ENCODE results near the gene TSPEAR.

Gene TSPEAR

DNA sequence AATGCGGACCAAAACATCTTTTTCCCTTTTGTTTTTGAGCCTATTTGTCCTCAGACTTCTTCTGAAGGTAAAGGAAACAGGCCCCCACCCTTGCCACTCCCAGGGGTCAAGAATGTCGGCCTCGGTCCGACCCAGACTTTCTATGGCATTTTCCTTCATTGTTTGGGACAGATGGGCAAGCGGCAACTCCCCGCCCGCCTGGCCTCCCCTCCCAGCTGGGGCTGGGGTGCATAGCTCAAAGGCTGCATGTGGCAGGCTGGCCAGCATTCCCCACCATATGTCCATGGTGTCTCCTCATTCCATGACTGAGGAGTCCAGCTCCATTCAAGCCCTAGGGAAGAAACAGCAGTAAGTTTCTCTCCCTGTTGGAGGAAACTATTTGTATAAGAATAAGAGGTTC is 29.4 kb upstream of the TSPEAR start:
- no peak for DNase-seq

DNA sequence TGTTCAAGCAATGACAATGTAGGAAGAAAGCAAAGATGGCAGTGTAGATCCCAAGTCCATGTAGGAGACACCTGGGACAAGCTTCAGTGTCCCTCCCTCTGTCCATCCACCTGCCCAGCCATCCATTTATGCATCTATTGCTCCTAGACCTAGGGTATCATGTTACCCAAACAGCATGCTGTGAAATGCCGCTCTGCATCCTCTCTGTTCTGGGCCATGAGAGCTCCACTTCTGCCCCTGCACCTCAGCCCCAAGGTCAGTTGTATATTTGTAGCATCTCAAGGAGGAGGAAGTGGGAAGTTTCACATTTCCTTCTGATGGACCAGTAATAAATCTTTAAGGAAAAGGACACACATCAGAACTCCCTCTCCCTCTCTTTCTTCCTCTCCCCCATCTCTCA is 27.9 kb upstream of the TSPEAR start:
- no peak for DNase-seq

GRCh38 chr21:44738621-44739020 is 27.2 kb upstream of the TSPEAR start:
- no peak for DNase-seq

DNA sequence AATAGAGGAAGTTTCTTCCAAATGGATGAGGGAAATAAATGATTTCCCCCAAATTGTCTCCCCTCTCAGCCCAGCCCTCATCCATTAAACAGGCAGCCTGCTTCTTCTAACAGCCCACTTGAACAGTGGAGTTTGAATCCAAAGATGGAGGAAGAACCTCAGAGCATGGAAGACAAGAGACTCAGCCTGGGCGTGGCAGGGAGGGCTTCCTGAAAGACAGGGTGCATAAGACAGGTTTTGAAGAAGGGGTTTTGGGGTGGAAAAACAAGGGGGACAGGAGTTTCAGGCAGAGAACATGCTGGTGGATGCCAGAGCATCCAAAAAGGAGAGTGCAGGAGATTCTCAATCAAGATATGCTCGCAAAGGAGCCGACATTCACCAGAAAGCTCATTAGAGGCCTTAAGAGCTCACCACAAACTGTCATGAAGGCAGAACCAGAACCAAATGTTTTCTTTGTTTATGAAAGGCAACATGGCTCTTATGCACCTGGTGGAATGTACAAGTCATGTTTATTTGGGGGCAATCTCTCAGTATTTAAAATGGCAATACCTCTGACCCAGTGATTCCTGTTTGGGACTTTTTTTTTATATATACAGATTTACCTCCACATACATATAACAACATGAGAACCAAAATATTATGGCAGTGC is 26.5 kb upstream of the TSPEAR start:
- no peak for DNase-seq

- no peak for DNase-seq
Measured at GRCh38 chr21:44736291-44737004, 25.1 kb upstream of the TSPEAR start.

DNA sequence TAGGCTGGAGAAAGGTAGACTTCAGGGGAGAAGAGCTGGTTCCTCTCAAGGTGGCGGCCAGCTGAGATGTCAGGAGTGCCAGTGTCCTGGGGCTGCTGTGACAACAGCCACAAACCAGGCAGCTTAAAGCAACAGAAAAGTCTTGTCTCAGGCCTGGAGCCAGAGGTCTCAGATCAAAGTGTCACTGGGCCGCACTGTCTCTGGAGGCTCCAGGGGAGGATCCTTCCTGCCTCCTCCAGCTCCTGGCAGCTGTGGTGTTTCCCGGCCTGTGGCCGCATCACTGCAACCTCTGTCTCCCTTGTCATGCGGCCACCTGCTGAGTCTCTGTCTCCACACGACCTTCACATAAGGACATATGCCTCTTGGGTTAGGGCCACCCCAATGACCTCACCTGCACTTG is 24.4 kb upstream of the TSPEAR start:
- no peak for DNase-seq

DNA sequence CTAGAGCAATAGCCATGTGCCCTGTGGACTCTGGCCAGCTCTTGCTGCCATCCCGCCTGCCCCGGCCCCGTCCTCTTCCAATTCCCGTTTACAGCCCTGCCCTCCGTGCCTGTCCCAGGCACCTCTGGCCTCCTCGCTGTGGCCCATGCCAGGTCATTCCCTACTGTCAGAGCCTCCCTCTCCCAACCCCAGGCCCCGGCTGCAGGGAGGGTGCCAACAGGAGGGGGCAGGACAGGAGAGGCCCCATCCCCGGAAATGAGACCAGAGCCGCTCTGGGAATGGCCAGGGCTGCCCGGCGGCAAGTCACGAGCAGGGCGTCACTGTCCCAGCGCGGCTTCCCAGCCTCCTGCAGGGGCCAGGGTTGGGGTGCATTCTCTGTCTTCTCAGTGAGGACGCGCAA is 23.5 kb upstream of the TSPEAR start:
- DNase-seq, result no peak

GRCh38 chr21:44734026-44734745 is 22.8 kb upstream of the TSPEAR start:
- no peak for DNase-seq

GRCh38 chr21:44732956-44733355 is 21.6 kb upstream of the TSPEAR start:
- DNase-seq, result no peak

GRCh38 chr21:44732263-44732662 is 20.9 kb upstream of the TSPEAR start:
- DNase-seq, result no peak

- DNase-seq, result no peak
Measured at GRCh38 chr21:44730951-44731579, 19.7 kb upstream of the TSPEAR start.

- DNase-seq, result no peak
Measured at GRCh38 chr21:44730028-44730395, 18.6 kb upstream of the TSPEAR start.

GRCh38 chr21:44729336-44730027 is 18.1 kb upstream of the TSPEAR start:
- DNase-seq, result no peak

- no peak for DNase-seq
Measured at GRCh38 chr21:44728716-44729115, 17.3 kb upstream of the TSPEAR start.

GRCh38 chr21:44727757-44728156 is 16.4 kb upstream of the TSPEAR start:
- DNase-seq, result no peak

DNA sequence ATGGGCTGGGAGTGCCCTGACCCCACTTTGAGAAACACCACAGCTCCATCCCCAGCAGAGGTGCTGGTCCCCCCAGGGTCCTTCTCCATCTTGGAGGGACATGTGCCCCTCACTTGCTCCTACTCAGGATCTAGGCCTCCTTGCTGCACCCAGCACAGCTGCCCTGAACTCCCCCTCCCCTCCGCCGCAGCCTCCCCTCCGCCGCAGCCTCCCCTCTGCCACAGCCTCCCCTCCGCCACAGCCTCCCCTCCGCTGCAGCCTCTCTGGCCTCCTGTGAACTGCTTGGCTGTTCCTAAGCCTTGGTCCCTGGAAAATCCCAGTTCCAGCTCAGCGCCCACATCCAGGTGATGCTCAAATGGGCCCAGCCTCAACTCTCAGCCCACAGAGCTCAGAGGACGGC is 15.9 kb upstream of the TSPEAR start:
- no peak for DNase-seq

DNA sequence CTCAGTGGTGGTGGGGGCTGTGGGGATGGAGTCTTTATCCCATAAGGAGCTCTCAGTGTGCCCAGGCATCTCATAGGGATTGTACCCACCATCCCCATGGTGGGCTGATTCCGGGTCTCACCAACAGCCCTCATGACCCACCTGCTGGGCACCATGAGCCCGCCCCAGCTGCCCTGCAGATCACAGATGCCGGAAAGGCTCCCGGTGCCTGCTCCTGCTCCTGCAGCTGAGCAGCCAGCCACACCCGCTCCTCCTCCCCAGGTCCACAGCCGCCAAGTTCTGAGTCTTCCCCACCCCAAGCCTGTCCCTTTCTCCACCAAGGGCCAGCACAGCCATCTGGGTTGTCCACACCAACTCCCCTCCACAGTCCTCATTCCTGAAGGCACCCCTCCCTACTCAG is 15.5 kb upstream of the TSPEAR start:
- DNase-seq, result no peak

- DNase-seq, result no peak
Measured at GRCh38 chr21:44724926-44725325, 13.6 kb upstream of the TSPEAR start.

GRCh38 chr21:44724196-44724595 is 12.8 kb upstream of the TSPEAR start:
- no peak for DNase-seq

DNA sequence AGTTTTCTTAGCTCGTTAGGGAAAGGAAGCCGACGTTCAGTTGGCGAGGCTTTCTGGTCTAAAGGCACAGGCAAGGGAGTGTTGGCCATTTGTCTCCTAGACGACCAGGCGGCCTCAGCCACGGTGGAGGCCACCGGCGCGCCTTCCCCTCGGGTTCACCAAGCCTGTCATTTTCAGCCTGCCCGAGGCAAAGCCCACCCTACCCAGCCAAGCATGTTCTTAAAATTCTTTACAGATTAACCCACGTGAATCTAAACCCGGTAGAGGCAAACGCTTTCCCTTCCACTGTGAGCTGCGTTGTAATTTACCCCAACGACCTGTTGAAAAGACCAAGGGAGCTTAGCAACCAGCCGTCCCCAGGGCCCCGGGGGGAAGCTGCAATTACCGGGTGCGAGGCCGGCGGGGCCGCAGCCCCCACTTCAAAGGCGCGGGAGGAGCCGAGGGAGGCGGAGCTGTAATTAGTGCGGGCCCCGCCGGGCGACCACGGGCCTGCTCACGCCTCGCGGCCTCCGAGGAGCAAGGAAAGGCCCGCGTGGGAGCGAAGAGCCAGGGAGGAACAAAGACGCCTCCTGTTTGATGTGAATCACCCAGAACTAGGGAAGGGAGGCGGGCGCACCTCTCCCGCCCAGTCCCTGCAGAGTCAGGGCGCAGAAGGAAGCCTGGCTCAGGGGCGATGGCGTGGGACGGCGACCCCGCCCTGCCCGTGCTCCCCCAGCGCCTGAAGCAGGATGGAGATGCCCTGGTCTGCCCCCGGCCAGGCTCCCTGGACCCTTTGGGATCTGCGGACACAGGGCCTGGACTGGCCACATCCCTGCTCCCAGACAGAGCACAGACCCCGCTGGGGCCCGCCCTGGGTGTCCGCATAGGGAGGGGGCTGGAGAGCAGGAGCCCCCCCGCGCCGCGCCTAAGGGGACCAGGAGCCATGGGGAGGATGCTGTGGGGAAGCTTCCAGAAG is 12.1 kb upstream of the TSPEAR start:
- DNase-seq, result no peak

GRCh38 chr21:44722731-44723130 is 11.4 kb upstream of the TSPEAR start:
- DNase-seq, result no peak

- DNase-seq, result no peak
Measured at GRCh38 chr21:44720170-44720569, 8.8 kb upstream of the TSPEAR start.
